ENCODE results near the gene CCDC7. TPM values are rescaled to one million over a fixed set of nuclear protein-coding genes. Genes with fewer than 3 reads are reported as not detected.

CCDC7 gene
- total RNA-seq, 3 donors from 2014 or later, result 11.2 to 36.5 (median 14.2) TPM

- H3K36me3 ChIP-seq (ENCODE audit: low read depth), result no peaks in the 10 kb centered on the region
- no peaks in the 10 kb centered on the region for H3K9me3 ChIP-seq
- TF ChIP-seq, protein P1, sequence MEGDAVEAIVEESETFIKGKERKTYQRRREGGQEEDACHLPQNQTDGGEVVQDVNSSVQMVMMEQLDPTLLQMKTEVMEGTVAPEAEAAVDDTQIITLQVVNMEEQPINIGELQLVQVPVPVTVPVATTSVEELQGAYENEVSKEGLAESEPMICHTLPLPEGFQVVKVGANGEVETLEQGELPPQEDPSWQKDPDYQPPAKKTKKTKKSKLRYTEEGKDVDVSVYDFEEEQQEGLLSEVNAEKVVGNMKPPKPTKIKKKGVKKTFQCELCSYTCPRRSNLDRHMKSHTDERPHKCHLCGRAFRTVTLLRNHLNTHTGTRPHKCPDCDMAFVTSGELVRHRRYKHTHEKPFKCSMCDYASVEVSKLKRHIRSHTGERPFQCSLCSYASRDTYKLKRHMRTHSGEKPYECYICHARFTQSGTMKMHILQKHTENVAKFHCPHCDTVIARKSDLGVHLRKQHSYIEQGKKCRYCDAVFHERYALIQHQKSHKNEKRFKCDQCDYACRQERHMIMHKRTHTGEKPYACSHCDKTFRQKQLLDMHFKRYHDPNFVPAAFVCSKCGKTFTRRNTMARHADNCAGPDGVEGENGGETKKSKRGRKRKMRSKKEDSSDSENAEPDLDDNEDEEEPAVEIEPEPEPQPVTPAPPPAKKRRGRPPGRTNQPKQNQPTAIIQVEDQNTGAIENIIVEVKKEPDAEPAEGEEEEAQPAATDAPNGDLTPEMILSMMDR (IDR thresholded peaks at IDR 0.05), result no peak
- H3K4me3 ChIP-seq, result no peak overlapping the region
- DNase-seq, result no peak
- peak; percentile 89 for ATAC-seq
- intact Hi-C loops (cut with DNase I, micrococcal nuclease), result no loop called here
- H3K4me1 ChIP-seq (ENCODE audit: low read depth), result no peaks in the 10 kb centered on the region
Measured at GRCh38 chr10:32436215-32436614, 9.7 kb upstream of the CCDC7 start.

GRCh38 chr10:32437334-32437733 lies 8.6 kb upstream of the CCDC7 start:
- Histone ChIP-seq H3K4me3 (no peak overlapping the region), H3K9me3 (no peaks in the 10 kb centered on the region), H3K4me1 (ENCODE audit: low read depth) (no peaks in the 10 kb centered on the region), H3K36me3 (ENCODE audit: low read depth) (no peaks in the 10 kb centered on the region)
- DNase-seq (no peak), ATAC-seq (no peak)
- intact Hi-C loops (cut with DNase I, micrococcal nuclease), result no loop called here
- TF ChIP-seq, protein P1 (IDR thresholded peaks at IDR 0.05), result no peak

DNA sequence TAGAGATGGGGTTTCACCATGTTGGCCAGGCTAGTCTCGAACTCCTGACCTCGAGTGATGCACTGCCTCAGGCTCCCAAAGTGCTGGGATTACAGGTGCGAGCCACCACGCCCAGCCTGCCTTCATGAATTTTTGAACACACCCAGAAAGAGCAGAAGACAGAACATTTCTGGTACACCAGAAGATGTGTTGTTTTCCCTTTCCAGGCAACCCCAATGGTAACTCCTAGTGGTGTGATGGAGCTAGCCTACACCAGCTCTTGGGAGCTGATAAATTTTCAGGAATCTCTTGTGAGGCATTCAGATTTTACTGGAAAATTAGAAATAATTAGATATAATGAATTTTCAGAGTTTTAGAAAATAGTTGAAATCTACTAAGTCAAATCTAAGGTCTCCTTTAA lies 904 bp upstream of the CCDC7 start:
- intact Hi-C loops (cut with DNase I, micrococcal nuclease), result loop anchor here (5.0 to 10.0 kb wide), 2 partner anchors 60 to 68 kb away; no protein-coding TSS in a partner anchor
- no peak overlapping the region for H3K4me3 ChIP-seq
- no peaks in the 10 kb centered on the region for H3K4me1 ChIP-seq (ENCODE audit: low read depth)
- DNase-seq (peak in 2 of 3 donors; percentile 15 to 44), ATAC-seq (no peak)
- no peaks in the 10 kb centered on the region for H3K9me3 ChIP-seq
- TF ChIP-seq, protein P1 (IDR thresholded peaks at IDR 0.05), result no peak
- H3K36me3 ChIP-seq (ENCODE audit: low read depth), result no peaks in the 10 kb centered on the region

- ATAC-seq (peak; percentile 33), DNase-seq (peak in 2 of 3 donors; percentile 23 to 25)
- intact Hi-C loops (cut with DNase I, micrococcal nuclease), result loop anchor here (5.0 to 10.0 kb wide), 2 partner anchors 62 to 69 kb away; no protein-coding TSS in a partner anchor
- Histone ChIP-seq H3K9me3 (no peaks in the 10 kb centered on the region), H3K36me3 (ENCODE audit: low read depth) (no peaks in the 10 kb centered on the region), H3K4me1 (ENCODE audit: low read depth) (no peaks in the 10 kb centered on the region), H3K4me3 (peak overlapping the region; percentile 36)
- TF ChIP-seq, protein P1 (IDR thresholded peaks at IDR 0.05), result no peak
Measured at GRCh38 chr10:32446536-32447406, 831 bp downstream of the CCDC7 start.

GRCh38 chr10:32454148-32454547 lies 8.2 kb downstream of the CCDC7 start:
- peak; percentile 52 for ATAC-seq

More at GRCh38 chr10:32454148-32454547, 8.2 kb downstream of the CCDC7 start:
- no peak overlapping the region for H3K4me3 ChIP-seq
- H3K36me3 ChIP-seq (ENCODE audit: low read depth), result no peaks in the 10 kb centered on the region
- DNase-seq, result no peak
- TF ChIP-seq, protein P1 (IDR thresholded peaks at IDR 0.05), result no peak
- H3K4me1 ChIP-seq (ENCODE audit: low read depth), result peaks cover 8% of the 10 kb centered on the region
- no peaks in the 10 kb centered on the region for H3K9me3 ChIP-seq
- intact Hi-C loops (cut with DNase I, micrococcal nuclease), result no loop called here
